Stimulated activated CD8-positive, alpha-beta memory T cell treated with anti-CD3 and anti-CD28 coated beads, Interleukin-4, amount 100 ng/mL, for 24 hours (primary cell): ENCODE measurements around the gene AP3B1.

Experiments
- DNase-seq: peaks from one replicate; pipeline ENCODE4 v3.0.0-alpha.2; 2020; ENCODE audit warnings: low read depth

The AP3B1 gene

GRCh38 chr5:78294248-78295034 lies at the start of gene AP3B1:
AP3B1 (minus strand) TSS chr5:78294698; CDS start chr5:78294579, 119 bp downstream.
- DNase-seq = peak; percentile 98

- no peak for DNase-seq
These were observed 46.9 kb upstream of the AP3B1 start for GRCh38 chr5:78341440-78341839.

DNA sequence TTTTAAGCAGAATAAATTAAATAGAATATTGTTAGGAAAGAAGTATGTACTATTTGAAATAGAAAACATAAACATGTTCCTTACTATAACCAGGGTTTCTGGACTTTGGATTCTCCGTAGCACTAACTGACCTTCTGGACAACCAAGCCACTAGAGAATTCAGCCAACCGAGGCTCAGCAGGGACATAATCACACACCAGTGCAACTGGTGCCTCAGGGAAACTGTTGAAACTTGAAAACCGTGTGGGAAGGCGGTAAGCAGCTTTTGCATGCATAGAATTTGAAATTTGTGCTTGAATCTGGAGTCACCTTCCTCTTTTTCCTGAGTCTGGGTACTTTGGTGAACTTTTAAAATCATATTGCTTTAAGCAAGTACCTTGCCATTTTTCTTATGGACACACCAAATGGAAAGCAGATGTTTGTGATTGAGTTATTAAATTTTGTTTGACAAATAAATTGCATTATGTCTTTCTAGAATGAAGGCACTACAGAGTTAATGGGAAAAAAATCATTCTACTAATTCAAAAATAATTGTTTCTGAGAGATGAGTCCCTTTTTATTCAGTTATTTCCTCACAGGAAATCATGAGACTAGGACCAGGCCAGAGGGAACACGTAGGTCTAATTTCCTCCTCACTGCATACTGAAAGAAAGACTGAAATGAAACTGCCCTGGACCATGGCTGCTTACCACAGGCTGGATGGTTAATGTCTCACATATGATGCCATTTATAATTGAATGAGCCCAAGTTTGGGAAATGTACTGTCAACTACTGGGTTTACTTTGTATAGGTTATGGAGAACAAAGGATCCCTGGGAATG lies 45.3 kb upstream of the AP3B1 start:
- DNase-seq = no peak

- DNase-seq = no peak
These were observed 42.2 kb upstream of the AP3B1 start for GRCh38 chr5:78336698-78337097.

- no peak for DNase-seq
These were observed 41.5 kb upstream of the AP3B1 start for GRCh38 chr5:78335976-78336375.

DNA sequence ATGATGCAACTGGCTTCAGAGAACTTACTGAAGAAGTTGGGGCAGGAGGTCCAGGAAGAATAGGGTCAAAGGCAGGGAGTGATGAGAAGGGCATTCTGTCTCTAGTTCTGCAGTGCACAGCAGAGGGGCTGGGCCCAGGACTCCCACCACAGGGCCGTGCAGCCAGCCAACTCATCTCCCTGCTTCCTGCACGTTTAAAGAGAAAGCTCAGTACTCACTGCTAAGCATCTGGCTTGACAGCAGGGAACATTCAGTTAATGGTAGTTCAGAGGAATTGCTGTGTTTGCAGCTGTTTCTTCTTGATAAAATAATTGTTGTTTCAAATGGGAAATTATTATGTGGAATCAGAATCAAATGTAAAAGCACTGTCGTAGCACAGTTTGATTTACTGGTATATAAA lies 40.3 kb upstream of the AP3B1 start:
- no peak for DNase-seq

- DNase-seq = no peak
These were observed 37.1 kb upstream of the AP3B1 start for GRCh38 chr5:78331523-78332080.

DNA sequence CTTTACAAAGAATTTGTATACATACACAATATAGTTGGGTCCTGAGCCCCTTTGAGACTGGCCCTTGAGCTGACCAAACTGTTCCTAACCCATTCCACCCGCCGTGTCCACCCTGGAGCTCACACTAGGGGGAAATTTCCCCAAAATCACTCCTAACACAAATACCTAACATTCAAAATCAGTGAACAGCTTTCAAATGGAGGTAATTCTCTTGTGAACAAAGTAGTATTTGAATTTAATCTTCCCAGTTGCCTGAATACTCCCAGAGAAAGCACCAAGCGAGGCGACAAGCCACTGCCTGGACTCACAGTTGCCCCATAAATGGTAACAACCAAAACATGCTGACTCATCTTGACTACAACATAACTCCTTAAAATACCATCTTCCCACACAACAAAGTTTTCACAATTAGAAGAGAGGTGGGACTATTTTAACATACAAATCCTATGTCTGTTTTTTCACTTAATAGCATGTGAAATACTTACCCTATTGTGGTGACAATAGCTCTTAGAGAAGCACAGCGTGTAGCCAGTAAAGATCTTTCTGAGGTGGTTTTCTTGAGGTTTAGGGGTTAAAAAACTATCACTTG lies 34.2 kb upstream of the AP3B1 start:
- DNase-seq = no peak

DNA sequence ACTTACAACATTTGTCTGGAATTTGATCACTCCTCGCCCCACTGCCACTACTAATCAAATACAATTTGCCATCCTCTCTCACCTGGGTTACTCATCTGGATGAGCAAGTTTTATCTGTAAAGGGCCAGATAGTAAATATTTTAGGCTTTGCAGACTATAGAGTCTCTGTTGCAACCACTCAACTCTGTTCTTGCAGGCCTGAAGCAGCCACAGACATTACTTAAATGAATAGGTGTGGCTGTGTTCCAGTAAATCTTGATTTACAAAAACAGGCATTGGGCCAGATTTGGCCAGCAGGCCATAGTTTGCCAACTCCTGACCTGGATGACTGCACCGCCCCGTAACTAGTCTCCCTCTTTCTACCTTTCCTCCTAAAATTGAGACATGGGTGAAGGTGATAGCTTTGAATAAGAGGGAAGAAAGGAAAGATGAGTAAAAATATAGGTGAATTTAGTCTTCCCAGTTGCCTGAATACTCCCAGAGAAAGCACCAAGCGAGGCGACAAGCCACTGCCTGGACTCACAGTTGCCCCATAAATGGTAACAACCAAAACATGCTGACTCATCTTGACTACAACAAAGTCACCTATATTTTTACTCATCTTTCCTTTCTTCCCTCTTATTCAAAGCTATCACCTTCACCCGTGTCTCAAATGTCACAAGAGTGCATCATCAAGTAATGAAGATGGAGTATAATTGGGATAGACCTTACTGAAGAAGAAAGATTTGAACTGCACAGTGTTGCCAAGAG lies 33.4 kb upstream of the AP3B1 start:
- DNase-seq = no peak

DNA sequence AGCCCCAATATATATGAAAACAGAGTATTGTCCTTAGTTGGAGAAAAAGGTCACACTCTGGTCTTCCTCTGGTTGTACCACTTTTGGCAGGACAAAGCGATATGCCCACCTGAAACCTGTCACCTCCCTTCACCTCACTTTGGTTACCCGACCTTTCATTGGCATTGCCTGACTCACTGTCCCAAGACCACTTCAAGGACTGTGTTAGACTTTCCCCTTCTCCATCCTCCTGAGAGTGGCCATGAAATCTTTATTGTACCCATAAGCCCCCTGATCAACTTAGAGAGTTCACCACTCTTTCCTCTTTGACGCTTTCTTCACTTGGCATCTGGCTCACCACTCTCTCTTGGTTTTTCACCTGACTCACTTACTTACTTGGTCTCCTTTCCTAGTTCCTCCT lies 32.4 kb upstream of the AP3B1 start:
- DNase-seq = no peak

DNA sequence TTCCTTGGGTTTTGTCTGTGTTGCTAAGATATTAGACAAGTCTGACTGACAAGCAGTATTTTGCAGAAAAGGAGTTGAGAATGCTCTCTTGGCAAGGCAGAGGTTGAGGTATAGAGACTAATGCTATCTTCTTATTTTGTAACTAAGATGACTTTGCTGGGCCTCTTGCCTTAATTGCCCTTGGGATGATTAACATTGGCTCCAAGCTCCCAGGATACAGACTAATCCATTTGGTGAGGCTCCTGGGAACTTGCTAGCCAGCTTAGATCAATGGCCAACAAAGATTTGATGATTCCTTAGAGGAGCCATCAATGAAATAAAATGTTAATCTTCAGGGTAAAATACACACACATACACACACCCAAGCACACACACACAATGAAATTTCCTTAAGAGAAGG lies 28.7 kb upstream of the AP3B1 start:
- no peak for DNase-seq

DNA sequence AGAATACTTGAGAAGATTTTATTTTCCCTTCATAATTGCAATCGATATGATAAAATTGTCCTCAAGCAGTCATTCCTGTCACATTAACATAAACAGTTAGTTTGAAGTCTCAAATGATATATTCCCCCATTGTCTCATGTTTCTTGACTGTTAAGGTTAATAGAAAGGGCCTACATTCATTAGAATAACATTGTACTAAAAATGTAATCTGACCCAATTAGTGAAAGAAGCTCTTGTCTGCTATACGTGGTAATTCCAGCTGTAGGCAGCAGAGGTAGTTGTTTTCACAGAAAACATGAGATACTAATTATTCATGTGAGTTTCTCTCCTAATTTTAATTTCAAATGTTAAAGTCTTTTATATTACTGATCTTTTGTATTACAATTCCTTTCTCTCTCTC lies 25.9 kb upstream of the AP3B1 start:
- no peak for DNase-seq

GRCh38 chr5:78318337-78318736 lies 23.8 kb upstream of the AP3B1 start:
- DNase-seq = no peak

GRCh38 chr5:78317515-78317914 lies 23.0 kb upstream of the AP3B1 start:
- DNase-seq = no peak

DNA sequence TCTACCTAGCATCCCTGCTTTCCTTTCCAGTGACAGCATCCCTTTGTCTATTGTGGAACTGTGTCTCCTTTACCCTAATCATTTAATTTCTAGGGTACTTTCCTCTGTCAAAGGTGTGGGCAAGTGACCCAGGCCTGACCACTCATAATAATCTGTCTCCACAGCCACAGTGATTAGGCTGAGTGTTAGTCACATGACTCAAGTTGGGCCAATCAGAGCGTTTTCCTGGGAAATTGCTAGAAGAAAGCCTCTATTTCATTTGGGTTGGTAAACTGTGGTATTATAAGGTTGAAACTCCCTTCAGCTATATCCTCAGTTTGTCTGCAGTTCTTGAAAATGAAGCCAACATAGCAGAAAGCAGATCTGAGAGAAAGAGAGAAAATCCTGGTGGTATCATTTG lies 14.2 kb upstream of the AP3B1 start:
- no peak for DNase-seq

DNA sequence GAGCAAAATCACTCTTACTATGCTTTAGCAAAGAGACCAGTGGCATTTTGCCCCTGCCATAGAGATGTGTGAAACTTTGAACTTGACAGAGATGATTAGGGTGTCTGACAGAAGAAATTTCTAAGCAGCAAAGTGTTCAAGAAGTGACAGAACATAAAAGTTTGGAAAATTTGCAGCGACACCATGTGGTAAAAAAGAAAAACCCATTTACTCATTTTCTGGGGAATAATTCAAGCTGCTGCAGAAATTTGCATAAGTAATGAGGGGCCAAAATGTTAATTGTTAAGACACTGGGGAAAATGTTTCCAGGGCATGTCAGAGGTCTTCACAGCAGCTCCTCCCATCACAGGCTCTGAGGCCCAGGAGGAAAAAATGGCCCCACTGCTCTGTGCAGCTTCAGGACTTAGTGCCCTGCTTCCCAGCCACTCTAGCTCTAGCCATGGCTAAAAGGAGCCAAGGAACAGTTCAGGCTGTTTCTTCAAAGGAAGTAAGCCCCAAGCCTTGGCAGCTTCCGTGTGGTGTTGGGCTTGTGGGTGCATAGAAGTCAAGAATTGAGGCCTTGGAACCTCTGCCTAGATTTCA lies 6.1 kb upstream of the AP3B1 start:
- no peak for DNase-seq

DNA sequence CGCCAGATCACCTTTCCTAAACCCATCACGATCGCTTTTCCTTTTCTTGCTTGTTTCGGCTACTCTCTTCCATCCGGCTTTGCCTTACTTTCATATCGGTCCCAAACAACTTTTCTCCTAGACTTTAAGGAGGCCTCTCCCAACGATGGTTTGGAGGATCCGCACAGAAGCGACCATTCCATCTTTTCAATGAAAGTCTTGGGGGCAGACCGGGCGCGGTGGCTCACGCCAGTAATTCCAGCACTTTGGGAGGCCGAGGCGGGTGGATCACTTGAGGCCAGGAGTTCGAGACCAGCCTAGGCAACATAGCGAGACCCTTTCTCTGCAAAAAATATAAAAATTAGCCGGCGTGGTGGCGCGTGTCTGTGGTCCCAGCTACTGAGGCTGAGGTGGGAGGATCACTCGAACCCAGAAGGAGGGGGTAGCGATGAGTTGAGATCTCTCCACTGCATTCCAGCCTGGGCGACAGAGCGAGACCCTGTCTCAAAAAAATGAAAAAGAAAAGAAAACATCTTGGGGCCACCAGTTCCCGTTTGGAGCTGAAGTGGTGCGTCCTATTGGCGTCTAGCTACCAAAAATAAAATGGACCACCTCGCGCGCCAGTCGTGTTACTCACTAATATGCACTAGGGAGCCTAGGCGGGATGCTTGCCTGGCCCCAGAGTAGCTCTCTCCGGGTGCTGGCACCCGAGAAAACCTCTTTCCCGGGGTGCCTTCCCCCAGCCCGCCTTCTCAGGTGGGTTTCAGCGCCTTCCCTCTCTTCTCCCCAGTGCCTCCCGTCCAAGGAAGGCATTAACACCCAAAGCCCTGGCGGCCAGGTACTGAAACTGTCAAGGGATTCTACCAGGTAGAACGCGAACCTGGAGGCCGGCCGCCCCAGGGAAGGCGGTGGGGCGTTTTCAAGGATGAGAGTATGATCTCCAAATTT lies 800 bp upstream of the AP3B1 start:
- DNase-seq = peak; percentile 12

DNA sequence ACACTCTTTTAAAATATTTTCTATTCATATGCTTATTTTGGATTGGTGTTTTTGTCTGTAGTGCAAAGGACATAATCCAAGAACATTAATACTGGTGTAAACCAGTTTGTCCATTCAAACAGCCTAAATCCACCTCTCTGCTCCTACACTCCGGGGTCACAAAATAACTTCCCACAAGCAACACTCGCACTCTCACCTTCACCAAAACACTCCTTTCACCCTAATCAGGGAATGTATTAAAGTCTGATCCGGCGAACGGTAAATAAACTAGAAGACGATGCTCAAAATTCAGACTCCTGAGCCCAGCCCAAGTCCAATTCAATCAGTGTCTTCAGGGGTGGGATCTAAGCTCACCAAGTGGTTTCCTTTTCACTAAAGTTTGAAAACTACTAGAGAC lies 649 bp downstream of the AP3B1 start:
- no peak for DNase-seq

GRCh38 chr5:78291687-78292086 lies 2.8 kb downstream of the AP3B1 start:
- no peak for DNase-seq

DNA sequence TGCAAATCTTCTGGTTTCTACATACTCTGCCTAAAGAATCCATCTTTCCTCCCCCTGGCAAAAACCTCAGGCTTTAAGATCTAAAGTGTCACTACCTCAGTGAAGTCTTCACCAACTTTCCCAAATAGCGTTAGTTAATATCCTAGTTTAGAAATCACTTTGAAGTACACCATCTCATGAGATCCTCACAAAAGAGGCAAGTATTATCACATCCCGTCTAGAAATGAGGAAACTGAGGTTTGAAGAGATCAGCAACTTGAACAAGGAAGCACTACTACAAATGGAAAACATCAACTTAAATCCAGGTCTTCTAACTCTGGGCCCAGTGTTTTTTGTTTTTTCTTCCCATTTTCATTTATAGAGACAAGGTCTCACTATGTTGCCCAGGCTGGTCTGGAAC lies 4.6 kb downstream of the AP3B1 start:
- DNase-seq = no peak

GRCh38 chr5:78288246-78288645 lies 6.3 kb downstream of the AP3B1 start:
- DNase-seq = no peak
